AG09319 (cell line): Measurements from ENCODE around the gene TDRD12.
"Not testable (repeated sequence)": the region's sequence is repeated elsewhere in the genome, so short reads cannot be mapped to it uniquely, and the experiment has no call there.

Experiments used
- DNase-seq: peaks from one replicate; pipeline ENCODE4 v3.0.0-alpha.2; 2010; ENCODE audit warnings: low read depth; ENCODE audit errors: extremely low read depth
- CTCF ChIP-seq: IDR thresholded peaks from 2 replicates; pipeline ENCODE4 v1.5.1; 2011; ENCODE audit warnings: low read depth, mild to moderate bottlenecking, inconsistent platforms, low read length, moderate library complexity

TDRD12 gene

GRCh38 chr19:32748497-32748896 is 28.9 kb downstream of the TDRD12 start:
- no peak for TF ChIP-seq CTCF
- DNase-seq = no peak

DNA sequence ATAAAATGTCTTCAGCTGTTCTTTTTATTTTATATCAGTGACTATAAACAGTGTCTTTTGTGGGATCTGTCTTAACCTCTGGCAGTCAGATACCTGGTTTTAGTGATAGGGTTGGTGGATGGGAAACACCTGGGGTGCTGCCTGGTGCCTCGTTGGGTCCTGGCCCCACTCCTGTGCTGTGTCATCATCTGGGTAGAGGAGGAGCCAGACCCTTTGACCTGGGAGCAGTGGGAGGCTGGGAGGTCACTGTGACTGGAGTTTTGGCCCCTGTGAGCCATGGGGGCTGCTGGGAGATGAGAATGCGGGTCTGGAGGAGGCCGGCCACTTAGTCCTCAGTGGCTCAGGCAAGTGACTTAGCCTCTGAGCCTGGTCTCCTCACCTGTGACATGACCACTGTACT is 29.4 kb downstream of the TDRD12 start:
- TF ChIP-seq CTCF = no peak
- DNase-seq = no peak

DNA sequence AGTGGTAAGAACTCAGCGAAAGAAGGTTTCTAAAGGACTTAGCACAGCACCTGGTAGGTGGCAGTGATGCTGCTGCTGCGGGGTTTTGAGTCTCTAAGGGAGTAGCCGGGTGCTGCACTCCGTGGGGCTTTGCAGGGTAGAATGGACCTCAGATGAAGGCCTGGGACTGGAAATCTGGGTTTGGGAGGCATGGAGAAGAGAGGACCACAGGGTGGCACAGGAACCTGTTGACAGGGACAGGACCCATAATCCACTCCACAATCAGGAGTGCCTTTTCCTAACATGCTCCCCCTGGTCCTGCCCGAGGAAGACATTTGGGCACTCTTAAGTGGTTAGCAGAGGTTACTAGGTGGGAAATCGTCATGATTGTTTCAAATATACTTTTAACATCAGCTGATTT is 29.8 kb downstream of the TDRD12 start:
- no peak for DNase-seq
- TF ChIP-seq CTCF = no peak

DNA sequence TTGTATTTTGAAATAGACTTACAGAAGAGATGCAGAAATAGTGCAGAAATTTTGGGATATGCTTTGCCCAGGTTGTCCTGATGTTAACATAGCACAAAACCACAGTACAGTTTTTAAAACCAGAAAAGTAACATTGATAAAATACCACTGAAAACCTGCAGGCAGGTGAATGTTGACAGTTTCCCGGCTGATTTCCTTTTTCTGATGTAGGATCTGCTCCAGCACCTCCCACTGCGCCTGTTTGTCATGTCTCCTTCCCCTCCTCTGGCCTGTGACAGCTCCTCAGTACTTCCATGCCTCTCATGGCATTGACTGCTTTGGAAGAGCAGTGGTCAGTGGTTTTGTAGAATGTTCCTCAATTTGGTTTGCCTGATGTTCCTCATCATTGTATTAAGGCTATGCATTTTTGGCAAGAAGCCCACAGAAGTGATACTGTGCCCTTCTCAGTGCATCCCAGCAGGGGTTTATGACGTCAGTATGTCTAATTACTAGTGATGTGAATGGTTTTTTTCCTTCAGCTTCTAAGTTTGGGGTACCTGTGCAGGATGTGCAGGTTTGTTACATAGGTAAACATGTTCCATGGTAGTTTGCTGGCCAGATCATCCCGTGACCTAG is 31.0 kb downstream of the TDRD12 start:
- no peak for TF ChIP-seq CTCF
- DNase-seq = no peak

DNA sequence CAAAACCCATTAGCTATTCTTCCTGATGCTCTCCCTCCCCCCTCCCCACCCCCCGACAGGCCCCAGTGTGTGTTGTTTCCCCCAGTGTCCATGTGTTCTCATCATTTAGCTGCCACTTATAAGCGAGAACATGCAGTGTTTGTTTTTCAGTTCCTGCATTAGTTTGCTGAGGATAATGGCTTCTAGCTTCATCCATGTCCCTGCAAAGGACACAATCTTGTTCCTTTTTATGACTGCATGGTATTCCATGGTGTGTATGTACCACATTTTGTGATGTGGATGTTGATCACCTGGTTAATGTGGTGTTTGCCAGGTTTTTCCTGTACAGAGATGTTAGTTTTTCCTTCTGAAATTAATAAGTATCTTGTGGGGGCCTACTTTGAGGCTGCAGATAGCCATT is 31.5 kb downstream of the TDRD12 start:
- DNase-seq = no peak

DNA sequence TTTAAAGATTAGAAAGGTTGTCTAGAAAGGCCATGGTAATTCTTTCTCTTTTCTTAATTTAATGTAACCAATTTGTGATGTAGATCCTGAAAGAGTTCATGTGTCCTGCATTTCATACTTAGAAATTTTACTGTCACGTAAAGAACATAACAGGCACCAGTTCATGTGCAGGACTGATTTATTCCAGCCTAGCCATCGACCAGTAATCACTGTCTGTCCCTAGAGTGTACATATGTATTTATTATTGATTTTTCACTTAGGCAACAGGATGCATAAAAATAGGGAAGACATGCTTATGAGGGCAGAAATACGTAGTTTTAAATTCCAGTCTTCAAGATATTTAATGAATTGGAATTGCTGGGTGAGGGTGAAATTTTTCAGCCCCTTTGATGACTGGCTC is 37.6 kb downstream of the TDRD12 start:
- DNase-seq = no peak
- TF ChIP-seq CTCF = no peak

More for the DNA sequence above, 31.5 kb downstream of the TDRD12 start:
- TF ChIP-seq CTCF = no peak

GRCh38 chr19:32765365-32765764 is 45.8 kb downstream of the TDRD12 start:
- DNase-seq = not testable (repeated sequence)

DNA sequence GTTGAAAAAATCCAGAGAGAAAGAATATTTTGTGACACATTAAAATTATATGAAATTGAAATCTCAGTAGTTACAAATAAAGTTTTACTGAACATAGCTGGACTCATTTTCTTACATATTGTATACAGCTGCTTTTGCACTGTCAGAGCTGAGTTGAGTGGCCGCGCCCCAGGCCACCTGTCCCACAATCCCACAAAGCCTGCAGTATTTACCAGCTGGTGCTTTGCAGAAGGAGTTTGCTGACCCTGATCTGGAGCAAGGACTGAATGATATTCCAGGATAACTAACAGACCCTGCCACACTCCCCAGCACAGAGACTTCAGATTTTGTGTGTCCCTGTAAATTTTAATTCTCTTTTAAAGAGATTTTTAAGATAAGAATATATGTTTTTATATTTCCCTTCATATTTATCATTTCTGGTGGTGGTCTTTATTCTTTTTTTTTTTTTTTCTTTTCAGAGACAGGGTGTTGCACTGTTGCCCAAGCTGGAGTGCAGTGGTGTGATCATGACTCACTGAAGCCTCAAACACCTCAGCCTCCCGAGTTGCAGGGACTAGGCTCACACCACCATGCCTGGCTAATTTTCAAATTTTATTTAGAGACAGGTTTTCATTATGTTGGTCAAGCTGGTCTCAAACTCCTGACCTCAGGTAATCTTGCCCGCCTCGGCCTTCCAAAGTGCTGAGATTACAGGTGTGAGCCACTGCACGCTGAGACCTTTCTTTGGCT is 48.5 kb downstream of the TDRD12 start:
- no peak for TF ChIP-seq CTCF
- DNase-seq = no peak
